Astrocyte (in vitro differentiated cells and primary cell): ENCODE data around the gene P4HB. TPM values are rescaled to one million over a fixed set of nuclear protein-coding genes. Genes with fewer than 3 reads are reported as not detected.

Source experiments
- DNase-seq: peaks from one replicate; pipeline ENCODE4 v3.0.0-alpha.2; 2010; ENCODE audit warnings: low read depth
- FAIRE-seq: peaks from 2 replicates; lab custom pipeline; 2011; peaks lifted over from hg19 to GRCh38; lab: Jason Lieb, UNC
- H2AFZ ChIP-seq: 2 replicates; pipeline ENCODE4 v1.6.0; 2012; ENCODE audit warnings: low read depth, low read length, inconsistent platforms
- H3K27ac ChIP-seq: 2 replicates; pipeline ENCODE4 v1.5.1; 2011; ENCODE audit warnings: low read depth, low read length, inconsistent platforms
- H3K27me3 ChIP-seq: 2 replicates; pipeline ENCODE4 v1.6.0; 2011; ENCODE audit warnings: low read length, inconsistent platforms; ENCODE audit not compliant: insufficient read depth
- H3K36me3 ChIP-seq: 2 replicates; pipeline ENCODE4 v1.5.1; 2011; ENCODE audit warnings: low read length, inconsistent platforms; ENCODE audit not compliant: insufficient read depth
- H3K4me1 ChIP-seq: 2 replicates; pipeline ENCODE4 v1.5.1; 2011; ENCODE audit warnings: low read length, inconsistent platforms; ENCODE audit not compliant: insufficient read depth
- H3K4me2 ChIP-seq: 2 replicates; pipeline ENCODE4 v1.6.0; 2012; ENCODE audit warnings: low read length, inconsistent platforms
- H3K4me3 ChIP-seq: 2 replicates; pipeline ENCODE4 v1.5.1; 2011; ENCODE audit warnings: low read depth, mild to moderate bottlenecking, low read length, inconsistent platforms; ENCODE audit not compliant: insufficient read depth
- H3K79me2 ChIP-seq: 2 replicates; pipeline ENCODE4 v1.6.0; 2012; ENCODE audit warnings: mild to moderate bottlenecking, low read length, inconsistent platforms; ENCODE audit not compliant: insufficient read depth
- H3K9ac ChIP-seq: 2 replicates; pipeline ENCODE4 v1.6.0; 2012; ENCODE audit warnings: mild to moderate bottlenecking, low read length, inconsistent platforms
- H3K9me3 ChIP-seq: 2 replicates; pipeline ENCODE4 v1.5.1; 2012; ENCODE audit warnings: low read depth, mild to moderate bottlenecking, low read length, inconsistent platforms; ENCODE audit not compliant: insufficient read depth
- H4K20me1 ChIP-seq: 2 replicates; pipeline ENCODE4 v1.6.0; 2012; ENCODE audit warnings: low read length, inconsistent platforms; ENCODE audit not compliant: insufficient read depth
- H3K27ac Mint-ChIP-seq: one replicate; pipeline ENCODE4 v1.8.0; 2021; ENCODE audit warnings: mild to moderate bottlenecking, mixed read lengths; ENCODE audit not compliant: unreplicated experiment
- H3K27me3 Mint-ChIP-seq: one replicate; pipeline ENCODE4 v1.8.0; 2021; ENCODE audit warnings: low read depth, mixed read lengths; ENCODE audit not compliant: unreplicated experiment
- H3K36me3 Mint-ChIP-seq: one replicate; pipeline ENCODE4 v1.8.0; 2021; ENCODE audit warnings: low read depth, mixed read lengths; ENCODE audit not compliant: unreplicated experiment
- H3K4me1 Mint-ChIP-seq: one replicate; pipeline ENCODE4 v1.8.0; 2021; ENCODE audit warnings: low read depth, mixed read lengths; ENCODE audit not compliant: unreplicated experiment
- H3K4me3 Mint-ChIP-seq: one replicate; pipeline ENCODE4 v1.8.0; 2021; ENCODE audit warnings: mild to moderate bottlenecking, moderate library complexity, mixed read lengths; ENCODE audit not compliant: unreplicated experiment
- H3K9me3 Mint-ChIP-seq: one replicate; pipeline ENCODE4 v1.8.0; 2021; ENCODE audit warnings: mild to moderate bottlenecking, mixed read lengths; ENCODE audit not compliant: unreplicated experiment
- EZH2 ChIP-seq: IDR thresholded peaks from 2 replicates; pipeline ENCODE4 v1.6.1; 2012; ENCODE audit warnings: mild to moderate bottlenecking, low read length, inconsistent platforms; ENCODE audit not compliant: insufficient read depth
- total RNA-seq: library from RNA; stranded (reverse); gene quantifications from 2 replicates; pipeline ENCODE4 v1.2.1, GENCODE V29; 2021
- TF ChIP-seq, protein P1 (sequence below): IDR thresholded peaks from 2 replicates; pipeline ENCODE4 v1.5.1; 2011; ENCODE audit warnings: low read depth, mild to moderate bottlenecking, inconsistent platforms, low read length, moderate library complexity; ENCODE audit not compliant: insufficient read depth

The P4HB gene
- total RNA-seq, 1 donor from 2014 or later, result 1,268 TPM

GRCh38 chr17:81908793-81909192 is 48.5 kb upstream of the P4HB start:
- H3K36me3 Mint-ChIP-seq, result peaks cover 6% of the 10 kb centered on the region
- Histone ChIP-seq H3K27ac (no peak overlapping the region), H3K9ac (no peak overlapping the region), H3K27me3 (no peaks in the 10 kb centered on the region), H4K20me1 (peaks cover 42% of the 10 kb centered on the region), H2AFZ (no peak overlapping the region), H3K4me2 (no peak overlapping the region), H3K4me1 (peaks cover 10% of the 10 kb centered on the region), H3K4me3 (no peak overlapping the region), H3K36me3 (no peaks in the 10 kb centered on the region), H3K9me3 (no peaks in the 10 kb centered on the region), H3K79me2 (peaks cover 4% of the 10 kb centered on the region)
- DNase-seq (no peak), FAIRE-seq (no peak)
- H3K27me3 Mint-ChIP-seq, result no peaks in the 10 kb centered on the region
- H3K9me3 Mint-ChIP-seq, result peaks cover 1% of the 10 kb centered on the region
- no peak overlapping the region for H3K4me3 Mint-ChIP-seq
- H3K27ac Mint-ChIP-seq, result no peak overlapping the region
- peaks cover 2% of the 10 kb centered on the region for H3K4me1 Mint-ChIP-seq
- TF ChIP-seq, protein P1, sequence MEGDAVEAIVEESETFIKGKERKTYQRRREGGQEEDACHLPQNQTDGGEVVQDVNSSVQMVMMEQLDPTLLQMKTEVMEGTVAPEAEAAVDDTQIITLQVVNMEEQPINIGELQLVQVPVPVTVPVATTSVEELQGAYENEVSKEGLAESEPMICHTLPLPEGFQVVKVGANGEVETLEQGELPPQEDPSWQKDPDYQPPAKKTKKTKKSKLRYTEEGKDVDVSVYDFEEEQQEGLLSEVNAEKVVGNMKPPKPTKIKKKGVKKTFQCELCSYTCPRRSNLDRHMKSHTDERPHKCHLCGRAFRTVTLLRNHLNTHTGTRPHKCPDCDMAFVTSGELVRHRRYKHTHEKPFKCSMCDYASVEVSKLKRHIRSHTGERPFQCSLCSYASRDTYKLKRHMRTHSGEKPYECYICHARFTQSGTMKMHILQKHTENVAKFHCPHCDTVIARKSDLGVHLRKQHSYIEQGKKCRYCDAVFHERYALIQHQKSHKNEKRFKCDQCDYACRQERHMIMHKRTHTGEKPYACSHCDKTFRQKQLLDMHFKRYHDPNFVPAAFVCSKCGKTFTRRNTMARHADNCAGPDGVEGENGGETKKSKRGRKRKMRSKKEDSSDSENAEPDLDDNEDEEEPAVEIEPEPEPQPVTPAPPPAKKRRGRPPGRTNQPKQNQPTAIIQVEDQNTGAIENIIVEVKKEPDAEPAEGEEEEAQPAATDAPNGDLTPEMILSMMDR, result no peak
- TF ChIP-seq EZH2, result no peak

DNA sequence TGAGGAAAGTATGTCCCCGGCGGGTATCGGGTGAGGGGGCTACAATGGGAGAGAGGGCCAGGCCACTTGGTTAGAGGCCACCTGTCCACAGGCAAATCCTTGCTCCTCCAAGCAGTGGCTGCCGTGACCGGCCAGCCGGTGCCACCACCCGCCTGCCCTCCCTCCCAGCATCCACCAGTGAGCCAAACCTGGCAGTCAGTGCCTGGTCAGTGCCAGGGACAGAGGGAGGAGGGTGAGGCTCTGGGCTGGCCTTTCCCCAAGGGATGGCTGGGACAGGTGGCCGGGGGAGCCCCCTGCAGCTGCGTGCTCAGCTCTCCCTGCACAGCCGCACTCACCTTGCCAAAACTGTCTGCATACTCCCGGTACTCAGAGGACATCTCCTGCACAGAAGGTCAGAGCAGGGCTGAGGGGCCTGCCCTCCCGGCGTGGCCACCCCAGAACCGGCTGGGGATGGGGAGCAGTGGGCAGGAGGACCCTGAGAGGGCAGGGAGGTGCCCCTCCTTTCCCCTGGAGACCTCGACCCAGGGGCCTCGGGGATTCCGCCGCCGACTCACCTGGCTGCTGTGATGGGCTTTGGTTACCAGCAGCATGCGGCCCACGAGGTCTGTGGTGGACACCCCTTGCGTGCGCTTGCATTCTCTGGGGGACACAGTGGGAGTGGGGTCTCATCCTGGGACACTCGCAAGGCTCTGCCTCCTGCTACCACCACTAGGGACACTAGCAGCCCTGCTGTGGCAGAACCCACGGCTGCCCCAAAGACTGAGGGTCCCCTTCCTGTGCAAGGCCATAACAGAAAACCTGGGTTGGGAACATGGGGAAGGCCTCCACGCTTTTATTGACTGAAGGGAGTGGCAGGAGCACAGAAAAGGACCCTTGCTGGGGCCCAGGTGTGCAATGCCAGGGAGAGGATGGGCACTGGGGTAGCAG is 47.1 kb upstream of the P4HB start:
- FAIRE-seq (no peak), DNase-seq (no peak)
- no peaks in the 10 kb centered on the region for H3K27me3 Mint-ChIP-seq
- Histone ChIP-seq H3K4me1 (peaks cover 10% of the 10 kb centered on the region), H3K36me3 (no peaks in the 10 kb centered on the region), H3K79me2 (peaks cover 4% of the 10 kb centered on the region), H3K27me3 (no peaks in the 10 kb centered on the region), H4K20me1 (peaks cover 36% of the 10 kb centered on the region), H3K9me3 (no peaks in the 10 kb centered on the region), H3K4me3 (no peak overlapping the region), H3K27ac (no peak overlapping the region), H3K4me2 (no peak overlapping the region), H3K9ac (no peak overlapping the region), H2AFZ (no peak overlapping the region)
- H3K9me3 Mint-ChIP-seq, result no peaks in the 10 kb centered on the region
- TF ChIP-seq, protein P1, result no peak
- no peak for TF ChIP-seq EZH2
- no peaks in the 10 kb centered on the region for H3K36me3 Mint-ChIP-seq
- H3K4me3 Mint-ChIP-seq, result no peak overlapping the region
- H3K4me1 Mint-ChIP-seq, result peaks cover 2% of the 10 kb centered on the region
- H3K27ac Mint-ChIP-seq, result no peak overlapping the region
